Loucy (cell line): ENCODE measurements around the gene GIT1.

Experiments used
- CTCF ChIP-seq: fragments of 200-600 bp; sonication (generic); conservative IDR thresholded peaks from 2 replicates; pipeline ENCODE4 v1.5.1; 2014; ENCODE audit warnings: mild to moderate bottlenecking, antibody characterized with exemption, low read length
- EZH2phosphoT487 ChIP-seq: fragments of 200-600 bp; IDR thresholded peaks from 2 replicates; pipeline ENCODE4 v1.6.1; 2018; ENCODE audit warnings: antibody characterized with exemption, mild to moderate bottlenecking, moderate library complexity, borderline replicate concordance

- TF ChIP-seq CTCF (no peak), EZH2phosphoT487 (no peak)
These were observed 7.4 kb upstream of the GIT1 start for GRCh38 chr17:29596811-29597210.
